HepG2 (cell line): ENCODE data around the gene CLTCL1.

Experiments
- CCAR2 ChIP-seq: fragments of 200-400 bp; formaldehyde crosslinking; optimal IDR thresholded peaks from 2 replicates; pipeline ENCODE3; 2018; ENCODE audit warnings: low read depth, mild to moderate bottlenecking, low read length, moderate library complexity
- DPF2 ChIP-seq: sonication (generic); formaldehyde crosslinking; IDR thresholded peaks from 2 replicates; pipeline ENCODE4 v1.4.0; 2020; ENCODE audit warnings: mild to moderate bottlenecking, low read depth, missing genetic modification reagents, borderline replicate concordance
- RAD21 ChIP-seq: fragments of 450-650 bp; formaldehyde crosslinking; IDR thresholded peaks from 2 replicates; pipeline ENCODE4 v1.5.0; 2020; ENCODE audit warnings: mild to moderate bottlenecking
- ZBTB7B ChIP-seq: sonication (generic); formaldehyde crosslinking; IDR thresholded peaks from 2 replicates; pipeline ENCODE4 v1.4.0; 2020; ENCODE audit warnings: missing genetic modification reagents
- ZIK1 ChIP-seq: sonication (generic); formaldehyde crosslinking; IDR thresholded peaks from 2 replicates; pipeline ENCODE4 v1.5.0; 2020; ENCODE audit warnings: mild to moderate bottlenecking, low read depth, missing genetic modification reagents, borderline replicate concordance

GRCh38 chr22:19329454-19329853 lies 37.9 kb upstream of the CLTCL1 start:
- TF ChIP-seq ZBTB7B (CRISPR knock-in tag) (no peak), CCAR2 (no peak), RAD21 (CRISPR knock-in tag) (no peak), ZIK1 (CRISPR knock-in tag) (no peak), DPF2 (CRISPR knock-in tag) (no peak)
